GM12865 (cell line): ENCODE measurements around the gene UBE2V1.
"Not testable (repeated sequence)": the region's sequence is repeated elsewhere in the genome, so short reads cannot be mapped to it uniquely, and the experiment has no call there.

Source experiments
- DNase-seq: peaks from one replicate; pipeline ENCODE4 v3.0.0; 2010; ENCODE audit warnings: low read depth
- H3K4me3 ChIP-seq: 2 replicates; pipeline ENCODE4 v1.5.1; 2011; ENCODE audit warnings: mild to moderate bottlenecking, low read depth, low read length, control low read depth
- TF ChIP-seq, protein P1 (sequence below): IDR thresholded peaks from 2 replicates; pipeline ENCODE4 v1.5.1; 2011; ENCODE audit warnings: low read length, control low read depth, low read depth, inconsistent platforms; ENCODE audit not compliant: insufficient read depth; ENCODE audit errors: missing control alignments

Gene UBE2V1

DNA sequence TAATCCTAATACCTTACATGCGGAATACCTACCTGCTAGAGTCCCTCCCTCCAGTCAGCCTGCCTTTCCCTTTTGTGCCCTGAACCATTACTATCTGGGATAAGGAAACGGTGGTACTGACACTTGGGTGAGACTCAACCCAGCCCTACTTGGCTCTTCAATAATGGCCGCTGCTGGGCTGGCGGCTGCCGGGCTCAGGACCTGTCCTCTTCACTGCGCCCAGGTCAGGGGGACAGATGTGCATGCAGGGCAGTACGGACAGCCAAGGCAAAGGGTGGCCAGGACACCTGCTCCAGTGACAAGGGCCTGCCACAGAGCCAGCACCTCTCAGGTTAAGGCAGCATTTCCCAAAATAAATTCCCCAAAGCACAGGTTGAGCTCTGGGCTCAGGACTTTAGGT is 29.9 kb downstream of the UBE2V1 start:
- TF ChIP-seq, protein P1, sequence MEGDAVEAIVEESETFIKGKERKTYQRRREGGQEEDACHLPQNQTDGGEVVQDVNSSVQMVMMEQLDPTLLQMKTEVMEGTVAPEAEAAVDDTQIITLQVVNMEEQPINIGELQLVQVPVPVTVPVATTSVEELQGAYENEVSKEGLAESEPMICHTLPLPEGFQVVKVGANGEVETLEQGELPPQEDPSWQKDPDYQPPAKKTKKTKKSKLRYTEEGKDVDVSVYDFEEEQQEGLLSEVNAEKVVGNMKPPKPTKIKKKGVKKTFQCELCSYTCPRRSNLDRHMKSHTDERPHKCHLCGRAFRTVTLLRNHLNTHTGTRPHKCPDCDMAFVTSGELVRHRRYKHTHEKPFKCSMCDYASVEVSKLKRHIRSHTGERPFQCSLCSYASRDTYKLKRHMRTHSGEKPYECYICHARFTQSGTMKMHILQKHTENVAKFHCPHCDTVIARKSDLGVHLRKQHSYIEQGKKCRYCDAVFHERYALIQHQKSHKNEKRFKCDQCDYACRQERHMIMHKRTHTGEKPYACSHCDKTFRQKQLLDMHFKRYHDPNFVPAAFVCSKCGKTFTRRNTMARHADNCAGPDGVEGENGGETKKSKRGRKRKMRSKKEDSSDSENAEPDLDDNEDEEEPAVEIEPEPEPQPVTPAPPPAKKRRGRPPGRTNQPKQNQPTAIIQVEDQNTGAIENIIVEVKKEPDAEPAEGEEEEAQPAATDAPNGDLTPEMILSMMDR, result no peak
- no peak overlapping the region for H3K4me3 ChIP-seq
- no peak for DNase-seq

DNA sequence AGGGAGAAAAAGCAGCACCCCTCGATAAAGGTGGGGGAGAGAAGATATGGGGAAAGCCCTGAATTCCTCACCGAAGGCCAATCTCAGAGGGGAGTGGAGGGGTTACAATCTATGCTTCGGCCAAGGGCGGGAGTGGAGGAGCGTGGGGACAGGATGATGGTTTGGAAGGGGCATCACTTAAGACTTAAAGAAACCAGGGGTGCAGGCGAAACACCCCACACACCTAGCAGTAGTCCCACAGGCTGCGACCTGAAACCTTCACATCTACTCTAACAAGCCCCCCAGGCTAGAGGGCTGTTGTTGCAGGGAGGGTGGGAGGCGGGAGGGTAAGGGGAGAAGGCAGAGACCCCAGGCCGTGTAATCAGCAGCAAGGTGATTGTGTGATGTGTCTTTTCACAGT is 30.9 kb downstream of the UBE2V1 start:
- DNase-seq, H3K4me3 ChIP-seq: not testable (repeated sequence)

DNA sequence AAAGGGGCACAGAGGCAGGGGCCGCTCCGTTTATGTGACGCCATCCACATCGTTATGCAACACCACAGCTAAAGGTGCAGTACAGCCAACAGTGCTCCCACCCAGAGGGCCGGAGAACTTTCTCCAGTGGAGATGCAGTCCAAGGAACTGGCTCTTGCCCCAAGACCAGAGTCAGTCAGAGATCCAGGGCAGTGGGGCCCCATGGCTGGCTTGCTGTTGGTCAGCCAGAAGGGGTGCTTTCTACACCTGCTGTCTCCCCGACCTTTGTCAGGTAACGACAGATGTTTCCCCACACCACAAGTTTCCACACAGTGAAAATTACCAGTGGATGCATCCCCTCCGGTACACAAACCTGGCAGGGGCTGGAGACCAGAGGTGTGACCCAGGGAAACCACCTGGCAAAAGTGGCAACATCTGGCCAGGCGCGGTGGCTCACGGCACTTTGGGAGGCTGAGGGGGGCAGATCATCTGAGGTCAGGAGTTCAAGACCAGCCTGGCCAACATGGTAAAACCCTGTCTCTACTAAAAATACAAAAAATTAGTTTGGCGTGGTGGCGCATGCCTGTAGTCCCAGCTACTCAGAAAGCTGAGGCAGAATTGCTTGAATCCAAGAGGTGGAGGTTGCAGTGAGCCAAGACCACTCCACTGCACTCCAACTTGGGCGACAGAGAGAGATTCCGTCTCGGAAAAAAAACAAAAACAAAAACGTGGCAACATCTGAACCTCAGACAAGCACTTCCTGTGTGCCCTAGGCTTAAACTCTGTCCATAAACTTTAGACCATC is 34.9 kb downstream of the UBE2V1 start:
- TF ChIP-seq, protein P1, result no peak
- DNase-seq, result no peak
- no peak overlapping the region for H3K4me3 ChIP-seq

DNA sequence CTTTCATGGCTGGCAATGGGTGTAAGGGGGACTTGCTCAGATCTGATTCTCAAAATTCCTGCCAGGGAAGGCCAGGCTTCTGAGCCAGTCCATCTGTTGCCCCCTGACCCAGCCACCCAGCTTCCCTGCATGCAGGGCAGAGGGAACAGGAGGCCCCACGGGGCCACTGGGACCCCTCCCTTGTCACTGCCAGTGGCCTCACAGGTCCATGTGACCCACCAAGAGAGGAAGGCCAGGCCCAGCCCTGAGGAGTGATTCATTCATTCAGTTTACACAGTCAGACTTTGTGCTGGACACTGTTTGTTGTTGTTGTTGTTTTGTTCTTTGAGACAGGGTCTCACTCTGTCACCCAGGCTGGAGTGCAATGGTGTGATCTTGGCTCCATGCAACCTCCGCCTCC is 39.5 kb downstream of the UBE2V1 start:
- DNase-seq, result no peak
- TF ChIP-seq, protein P1, result no peak
- H3K4me3 ChIP-seq, result no peak overlapping the region

DNA sequence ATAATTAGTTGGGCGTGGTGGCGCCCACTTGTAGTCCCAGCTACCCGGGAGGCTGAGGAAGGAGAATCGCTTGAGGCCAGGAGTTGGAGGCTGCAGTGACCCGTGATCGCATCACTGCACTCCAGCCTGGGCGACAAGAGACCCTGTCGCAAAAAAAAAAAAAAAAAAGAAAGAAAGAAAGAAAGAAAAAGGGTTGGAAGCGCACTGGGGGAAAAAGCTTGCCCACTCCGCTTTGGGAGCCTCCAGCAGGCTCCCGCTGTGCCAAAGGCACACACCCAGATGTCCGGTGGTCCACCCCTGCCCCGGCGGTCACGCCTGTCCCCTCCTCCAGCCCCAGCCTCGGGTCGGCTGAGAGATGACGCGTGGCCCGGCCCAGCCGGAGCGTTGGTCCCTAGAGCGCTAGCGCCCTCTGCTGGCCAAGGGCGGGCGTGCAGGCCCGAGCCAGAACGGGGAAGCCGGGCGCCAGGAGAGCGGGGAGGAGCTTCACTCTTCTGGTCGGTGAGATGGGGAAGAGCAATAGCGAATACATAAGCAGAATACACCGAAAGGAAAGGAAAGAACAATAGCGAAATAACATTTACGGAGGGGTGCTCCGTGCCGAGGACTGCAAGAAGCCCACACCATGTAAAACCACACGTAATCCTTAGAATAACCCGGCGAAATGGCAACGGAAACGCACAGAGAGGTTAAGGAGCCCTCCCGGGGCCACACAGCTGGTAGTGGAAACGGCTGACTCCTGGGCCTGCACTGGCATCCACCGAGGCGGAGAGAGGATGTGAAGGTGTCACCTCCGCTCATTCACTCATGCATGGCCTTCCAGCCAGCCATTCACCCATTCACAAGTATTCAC is 41.7 kb downstream of the UBE2V1 start:
- H3K4me3 ChIP-seq, result peak overlapping the region; percentile 45
- peak; percentile 85 for DNase-seq
- TF ChIP-seq, protein P1, result peak; percentile 99

DNA sequence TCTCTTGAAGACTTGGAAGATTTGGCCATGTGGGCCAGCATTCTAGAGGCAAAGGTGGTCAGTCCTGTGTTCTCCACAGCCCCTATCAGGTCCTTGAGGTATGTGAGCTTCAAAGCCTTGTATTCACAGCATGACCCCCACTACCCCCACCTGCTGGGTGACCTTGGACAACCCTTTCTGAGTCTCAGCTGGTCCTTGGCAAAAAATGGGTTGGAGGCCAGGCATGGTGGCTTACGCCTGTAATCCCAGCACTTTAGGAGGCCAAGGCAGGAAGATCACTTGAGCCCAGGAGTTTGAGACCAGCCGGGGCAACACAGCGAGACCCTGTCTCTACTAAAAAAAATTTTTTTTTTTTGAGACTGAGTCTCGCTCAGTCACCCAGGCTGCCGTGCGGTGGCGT is 42.6 kb downstream of the UBE2V1 start:
- H3K4me3 ChIP-seq, result no peak overlapping the region
- TF ChIP-seq, protein P1, result no peak
- DNase-seq, result peak; percentile 24

DNA sequence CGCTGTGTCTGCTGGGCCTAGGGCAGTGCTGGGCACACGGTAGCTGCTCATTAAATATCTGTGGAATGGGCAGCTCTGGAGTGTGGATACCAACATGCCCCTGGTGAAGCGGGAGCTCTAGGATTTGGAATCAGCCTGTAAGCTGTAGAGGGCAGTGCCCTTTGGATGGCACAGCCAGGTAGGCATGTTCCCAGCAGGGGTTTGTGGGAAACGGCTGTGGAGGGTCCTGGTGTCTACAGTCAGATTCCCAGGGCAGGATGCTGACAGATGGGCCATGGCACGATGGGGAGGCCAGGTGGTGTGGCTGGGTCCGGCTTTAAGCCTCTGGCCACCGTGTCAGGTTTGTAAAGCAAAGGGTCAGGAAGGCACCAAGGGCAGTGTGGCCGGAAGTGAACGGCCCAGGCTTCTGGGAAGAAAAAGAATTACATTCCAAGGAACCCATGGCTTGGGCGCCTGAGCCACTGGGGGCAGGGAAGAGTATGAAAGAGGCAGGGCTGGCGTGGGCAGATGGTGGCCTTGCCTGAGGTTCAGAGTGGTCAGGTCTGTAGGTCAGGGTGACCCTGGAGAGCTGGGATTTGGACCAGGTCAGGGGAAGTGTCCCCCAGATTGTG is 44.8 kb downstream of the UBE2V1 start:
- no peak overlapping the region for H3K4me3 ChIP-seq
- DNase-seq, result no peak
- TF ChIP-seq, protein P1, result no peak
